ENCODE measurements around the gene PLCL2.

Gene PLCL2

DNA sequence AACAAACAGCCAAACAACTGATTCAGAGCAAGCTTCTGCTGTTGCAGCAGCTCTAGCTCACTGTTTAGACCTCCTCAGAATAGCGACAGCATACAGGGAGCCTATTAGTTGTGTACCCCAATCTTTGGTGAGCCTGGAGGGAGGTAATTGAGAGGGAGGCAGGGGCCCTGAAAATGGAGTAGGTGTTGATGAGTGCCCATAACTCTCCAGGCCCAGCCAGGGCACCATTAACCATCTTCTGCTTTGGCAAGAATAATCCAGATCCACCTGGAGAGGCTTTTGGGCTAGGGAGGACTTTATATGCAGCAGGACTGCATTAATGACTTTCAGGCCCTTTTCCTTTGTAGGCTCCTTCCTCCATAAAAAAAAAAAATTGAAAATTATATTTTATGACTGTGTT, 20.9 kb downstream of the PLCL2 start:
- TF ChIP-seq, protein P1, sequence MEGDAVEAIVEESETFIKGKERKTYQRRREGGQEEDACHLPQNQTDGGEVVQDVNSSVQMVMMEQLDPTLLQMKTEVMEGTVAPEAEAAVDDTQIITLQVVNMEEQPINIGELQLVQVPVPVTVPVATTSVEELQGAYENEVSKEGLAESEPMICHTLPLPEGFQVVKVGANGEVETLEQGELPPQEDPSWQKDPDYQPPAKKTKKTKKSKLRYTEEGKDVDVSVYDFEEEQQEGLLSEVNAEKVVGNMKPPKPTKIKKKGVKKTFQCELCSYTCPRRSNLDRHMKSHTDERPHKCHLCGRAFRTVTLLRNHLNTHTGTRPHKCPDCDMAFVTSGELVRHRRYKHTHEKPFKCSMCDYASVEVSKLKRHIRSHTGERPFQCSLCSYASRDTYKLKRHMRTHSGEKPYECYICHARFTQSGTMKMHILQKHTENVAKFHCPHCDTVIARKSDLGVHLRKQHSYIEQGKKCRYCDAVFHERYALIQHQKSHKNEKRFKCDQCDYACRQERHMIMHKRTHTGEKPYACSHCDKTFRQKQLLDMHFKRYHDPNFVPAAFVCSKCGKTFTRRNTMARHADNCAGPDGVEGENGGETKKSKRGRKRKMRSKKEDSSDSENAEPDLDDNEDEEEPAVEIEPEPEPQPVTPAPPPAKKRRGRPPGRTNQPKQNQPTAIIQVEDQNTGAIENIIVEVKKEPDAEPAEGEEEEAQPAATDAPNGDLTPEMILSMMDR (IDR thresholded peaks at IDR 0.05; ENCODE audit: low read depth, low read length, poor library complexity, severe bottlenecking), result no peak
- TF ChIP-seq EZH2phosphoT487 (IDR thresholded peaks at IDR 0.05; ENCODE audit: borderline replicate concordance, low read length), result no peak
- Histone ChIP-seq H3K4me1 (ENCODE audit: control insufficient read depth, low read length) (peaks cover 93% of the 10 kb centered on the region), H3F3A (ENCODE audit: control insufficient read depth, insufficient read depth) (0 out of 2 replicates have a peak, but pooled peaks cover 3% of the 10 kb centered on the region), H3K4me3 (ENCODE audit: low read length) (no peak overlapping the region), H3K9me3 (ENCODE audit: control insufficient read depth, insufficient read depth, low read length) (no peaks in the 10 kb centered on the region), H4K20me1 (ENCODE audit: control insufficient read depth, insufficient read depth, low read depth, low read length) (no peaks in the 10 kb centered on the region), H3K27ac (ENCODE audit: low read depth, low read length) (no peak overlapping the region), H3K79me2 (ENCODE audit: control insufficient read depth, low read length) (peaks cover 98% of the 10 kb centered on the region), H3K9me2 (replicated peaks; ENCODE audit: control insufficient read depth, low read length) (no peaks in the 10 kb centered on the region), H3K4me2 (ENCODE audit: low read length) (no peak overlapping the region), H3K36me3 (ENCODE audit: control insufficient read depth, low read length) (peaks cover 3% of the 10 kb centered on the region; the same call in 1 of the 2 replicates), H3K27me3 (ENCODE audit: control insufficient read depth, low read length) (no peaks in the 10 kb centered on the region)

DNA sequence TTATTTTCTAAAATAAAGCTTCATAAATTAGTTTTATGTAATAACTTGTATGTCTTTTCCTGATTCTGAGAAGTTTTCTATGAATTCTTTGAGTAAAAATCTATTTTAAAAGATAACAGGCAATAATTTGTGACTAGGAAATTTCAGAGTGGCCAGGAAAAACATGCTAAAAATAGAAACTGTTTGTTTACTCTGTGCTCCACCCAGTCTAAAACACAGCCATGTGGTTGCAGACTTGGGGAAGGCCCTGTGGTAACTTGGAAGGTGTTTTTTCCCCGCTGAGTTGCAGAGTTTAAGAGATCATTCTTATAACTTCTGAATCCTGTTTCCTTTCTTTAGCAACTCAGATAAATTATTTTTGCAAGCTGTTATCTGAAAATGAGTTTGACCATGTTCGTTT, 21.9 kb downstream of the PLCL2 start:
- peaks cover 93% of the 10 kb centered on the region for H3K4me1 ChIP-seq (ENCODE audit: control insufficient read depth, low read length)
- H3K27me3 ChIP-seq (ENCODE audit: control insufficient read depth, low read length), result no peaks in the 10 kb centered on the region
- TF ChIP-seq EZH2phosphoT487 (IDR thresholded peaks at IDR 0.05; ENCODE audit: borderline replicate concordance, low read length), result no peak
- TF ChIP-seq, protein P1 (IDR thresholded peaks at IDR 0.05; ENCODE audit: low read depth, low read length, poor library complexity, severe bottlenecking), result no peak
- H3K27ac ChIP-seq (ENCODE audit: low read depth, low read length), result no peak overlapping the region
- H3K4me2 ChIP-seq (ENCODE audit: low read length), result peak overlapping the region; percentile 35
- peaks cover 96% of the 10 kb centered on the region for H3K79me2 ChIP-seq (ENCODE audit: control insufficient read depth, low read length)
- H3K9me2 ChIP-seq (replicated peaks; ENCODE audit: control insufficient read depth, low read length), result no peaks in the 10 kb centered on the region
- no peaks in the 10 kb centered on the region for H4K20me1 ChIP-seq (ENCODE audit: control insufficient read depth, insufficient read depth, low read depth, low read length)
- H3K4me3 ChIP-seq (ENCODE audit: low read length), result no peak overlapping the region; the same call in 1 of the 2 replicates
- peaks cover 9% of the 10 kb centered on the region for H3F3A ChIP-seq (ENCODE audit: control insufficient read depth, insufficient read depth)
- H3K36me3 ChIP-seq (ENCODE audit: control insufficient read depth, low read length), result peaks cover 3% of the 10 kb centered on the region; the same call in 1 of the 2 replicates
- H3K9me3 ChIP-seq (ENCODE audit: control insufficient read depth, insufficient read depth, low read length), result no peaks in the 10 kb centered on the region

DNA sequence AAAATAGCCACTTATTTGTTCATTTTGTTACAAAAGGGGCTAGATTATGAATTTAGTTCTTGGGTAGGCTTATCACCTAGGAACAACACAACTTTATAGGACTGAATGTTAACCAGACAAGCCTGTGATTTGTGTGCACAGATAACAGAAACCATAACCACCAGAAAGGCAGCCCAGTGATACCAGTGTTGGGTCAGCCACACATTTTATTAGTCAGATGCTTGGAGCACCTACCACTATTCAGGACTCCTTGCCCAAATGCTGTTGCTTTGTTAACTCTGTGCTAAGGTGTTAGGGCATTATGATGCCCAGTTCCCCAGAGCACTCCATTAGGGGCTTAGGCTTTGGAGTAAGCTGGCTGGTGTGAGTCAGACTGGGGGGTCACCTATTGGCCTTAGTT, 22.5 kb downstream of the PLCL2 start:
- Histone ChIP-seq H4K20me1 (ENCODE audit: control insufficient read depth, insufficient read depth, low read depth, low read length) (no peaks in the 10 kb centered on the region), H3K4me2 (ENCODE audit: low read length) (peak overlapping the region; percentile 35)

More for the DNA sequence above, 22.5 kb downstream of the PLCL2 start:
- Histone ChIP-seq H3K27ac (ENCODE audit: low read depth, low read length) (no peak overlapping the region), H3K9me2 (replicated peaks; ENCODE audit: control insufficient read depth, low read length) (no peaks in the 10 kb centered on the region), H3K36me3 (ENCODE audit: control insufficient read depth, low read length) (peaks cover 3% of the 10 kb centered on the region; the same call in 1 of the 2 replicates), H3K9me3 (ENCODE audit: control insufficient read depth, insufficient read depth, low read length) (no peaks in the 10 kb centered on the region), H3K27me3 (ENCODE audit: control insufficient read depth, low read length) (no peaks in the 10 kb centered on the region), H3K4me1 (ENCODE audit: control insufficient read depth, low read length) (peaks cover 95% of the 10 kb centered on the region), H3K79me2 (ENCODE audit: control insufficient read depth, low read length) (peaks cover 93% of the 10 kb centered on the region), H3F3A (ENCODE audit: control insufficient read depth, insufficient read depth) (peaks cover 14% of the 10 kb centered on the region), H3K4me3 (ENCODE audit: low read length) (no peak overlapping the region; the same call in 1 of the 2 replicates)
- no peak for TF ChIP-seq EZH2phosphoT487 (IDR thresholded peaks at IDR 0.05; ENCODE audit: borderline replicate concordance, low read length)
- TF ChIP-seq, protein P1 (IDR thresholded peaks at IDR 0.05; ENCODE audit: low read depth, low read length, poor library complexity, severe bottlenecking), result no peak
